Nephron (organoid): ENCODE data around the gene PIP5KL1.
"Not testable (repeated sequence)": the region's sequence is repeated elsewhere in the genome, so short reads cannot be mapped to it uniquely, and the experiment has no call there.

Source experiments
- H3K27ac Mint-ChIP-seq, 3 experiments: 2 replicates each; pipeline ENCODE4 v1.8.0; 2020; ENCODE audit warnings: mixed read lengths in 3 of 3, mild to moderate bottlenecking in 2 of 3, moderate library complexity in 1 of 3
- H3K27me3 Mint-ChIP-seq: 2 replicates; pipeline ENCODE4 v1.8.0; 2021; ENCODE audit warnings: low read depth, mild to moderate bottlenecking, moderate library complexity, mixed read lengths
- H3K36me3 Mint-ChIP-seq: 2 replicates; pipeline ENCODE4 v1.8.0; 2020; ENCODE audit warnings: low read depth, mixed read lengths
- H3K4me1 Mint-ChIP-seq: 2 replicates; pipeline ENCODE4 v1.8.0; 2020; ENCODE audit warnings: mixed read lengths
- H3K4me3 Mint-ChIP-seq, 3 experiments: 2 replicates each; pipeline ENCODE4 v1.8.0; 2020; ENCODE audit warnings: mild to moderate bottlenecking in 3 of 3, mixed read lengths in 3 of 3, moderate library complexity in 2 of 3
- H3K9me3 Mint-ChIP-seq: 2 replicates; pipeline ENCODE4 v1.8.0; 2020; ENCODE audit warnings: mixed read lengths
- CTCF ChIP-seq, 3 experiments: fragments of 200-600 bp; sonication (generic); IDR thresholded peaks; one replicate each; pipeline ENCODE4 v1.5.0; 2021; ENCODE audit warnings: antibody characterized with exemption in 3 of 3; ENCODE audit not compliant: unreplicated experiment in 3 of 3

The PIP5KL1 gene

DNA sequence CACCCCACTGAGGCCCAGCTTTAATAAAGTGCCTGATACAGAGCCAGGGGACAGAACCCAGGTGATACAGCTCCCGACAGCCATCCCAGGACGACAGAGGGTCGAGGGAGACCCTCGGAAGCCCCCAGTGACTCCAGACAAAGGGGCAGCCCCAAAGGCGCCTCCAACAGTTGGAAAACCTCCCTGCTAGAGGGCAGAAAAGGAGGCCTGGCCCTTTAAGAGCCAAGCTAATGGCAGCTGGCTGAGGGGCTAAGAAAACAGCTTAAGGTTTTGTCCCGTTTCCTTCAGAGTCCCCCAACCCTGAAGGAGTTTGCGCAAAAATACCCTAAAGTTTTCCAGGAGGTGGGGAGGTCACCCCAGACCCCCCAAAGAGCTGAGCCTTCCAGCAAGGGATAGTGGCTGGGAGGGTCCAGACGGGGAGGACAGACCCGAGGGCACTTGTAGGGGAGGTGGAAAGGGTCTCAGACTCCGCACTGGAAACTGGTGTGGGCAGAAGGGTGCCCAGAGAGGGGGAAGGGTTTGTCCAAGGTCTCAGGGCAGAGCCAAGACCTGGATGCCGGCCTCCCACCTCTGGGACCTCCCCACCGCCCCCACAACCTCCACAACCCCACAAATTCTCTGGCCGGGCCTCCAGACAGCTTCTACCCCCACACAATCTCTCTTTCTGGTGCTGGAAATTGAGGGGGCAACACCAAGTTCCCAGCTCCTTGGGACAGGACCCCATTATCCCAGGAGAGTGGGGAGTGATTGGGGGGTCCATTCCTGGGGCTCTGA is 44.9 kb downstream of the PIP5KL1 start:
- no peaks in the 10 kb centered on the region for H3K9me3 Mint-ChIP-seq
- no peak overlapping the region for H3K4me3 Mint-ChIP-seq
- H3K27ac Mint-ChIP-seq, result peak overlapping the region in 1 of 3 experiments; percentile 61
- H3K4me1 Mint-ChIP-seq, result peaks cover 10% of the 10 kb centered on the region
- no peaks in the 10 kb centered on the region for H3K27me3 Mint-ChIP-seq
- TF ChIP-seq CTCF (IDR thresholded peaks at IDR 0.05; ENCODE audit: unreplicated experiment in 3 of 3), result no peak
- H3K36me3 Mint-ChIP-seq, result peaks cover 46% of the 10 kb centered on the region

DNA sequence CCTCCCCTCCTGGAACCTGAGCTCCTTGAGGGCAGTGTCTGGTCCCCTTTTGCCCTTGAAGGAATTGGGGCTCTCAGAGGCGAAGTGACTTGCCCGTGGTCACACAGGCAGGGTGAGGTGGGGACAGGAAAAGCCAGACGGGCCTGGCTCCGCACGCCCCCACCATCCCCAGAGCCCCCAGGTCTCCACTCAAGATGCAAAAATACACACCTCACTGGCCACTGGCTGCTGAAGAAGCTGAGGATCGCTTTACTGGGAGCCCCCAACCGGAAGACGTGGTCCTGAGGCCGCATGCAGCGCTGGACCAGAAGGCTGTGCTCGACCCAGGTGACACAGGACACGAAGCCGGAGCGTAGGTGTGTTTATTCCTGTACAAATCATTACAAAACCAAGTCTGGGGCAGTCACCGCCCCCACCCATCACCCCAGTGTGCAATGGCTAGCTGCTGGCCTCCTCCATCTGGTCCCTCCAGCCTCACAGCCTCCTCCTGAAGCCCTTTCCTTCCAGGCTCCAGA is 45.5 kb downstream of the PIP5KL1 start:
- Mint-ChIP-seq H3K36me3 (peaks cover 41% of the 10 kb centered on the region), H3K27ac (peak overlapping the region in 1 of 3 experiments; percentile 63), H3K4me3 (no peak overlapping the region), H3K9me3 (no peaks in the 10 kb centered on the region), H3K27me3 (no peaks in the 10 kb centered on the region), H3K4me1 (peaks cover 10% of the 10 kb centered on the region)
- TF ChIP-seq CTCF (IDR thresholded peaks at IDR 0.05; ENCODE audit: unreplicated experiment in 3 of 3), result no peak

DNA sequence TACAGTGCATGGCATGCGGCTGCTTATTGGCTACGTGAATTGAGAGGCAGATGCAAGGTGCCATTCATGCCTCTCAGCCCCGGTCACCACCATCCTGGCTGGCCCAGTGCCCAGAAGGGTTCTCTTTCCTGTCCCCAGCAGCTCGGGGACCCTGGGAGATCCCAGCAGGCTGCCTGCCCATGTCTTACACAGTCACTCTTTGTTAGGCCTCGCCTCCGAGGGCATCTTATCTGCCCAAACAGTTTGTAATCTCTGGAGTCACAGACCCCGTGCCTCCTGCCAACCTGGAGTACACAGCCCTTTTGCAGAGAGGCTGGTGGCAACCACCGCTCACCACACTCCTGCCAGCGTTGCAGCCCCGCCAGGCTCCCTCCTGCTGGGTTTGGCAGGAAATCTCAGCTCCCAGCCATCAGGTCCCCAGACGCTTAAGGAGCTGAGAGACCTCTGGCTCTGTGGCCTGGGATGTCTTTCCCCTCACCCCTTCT is 46.1 kb downstream of the PIP5KL1 start:
- Mint-ChIP-seq H3K9me3 (no peaks in the 10 kb centered on the region), H3K4me3 (no peak overlapping the region), H3K36me3 (peaks cover 39% of the 10 kb centered on the region), H3K27me3 (no peaks in the 10 kb centered on the region), H3K27ac (peak overlapping the region in 1 of 3 experiments; percentile 63), H3K4me1 (peaks cover 10% of the 10 kb centered on the region)
- no peak for TF ChIP-seq CTCF (IDR thresholded peaks at IDR 0.05; ENCODE audit: unreplicated experiment in 3 of 3)

DNA sequence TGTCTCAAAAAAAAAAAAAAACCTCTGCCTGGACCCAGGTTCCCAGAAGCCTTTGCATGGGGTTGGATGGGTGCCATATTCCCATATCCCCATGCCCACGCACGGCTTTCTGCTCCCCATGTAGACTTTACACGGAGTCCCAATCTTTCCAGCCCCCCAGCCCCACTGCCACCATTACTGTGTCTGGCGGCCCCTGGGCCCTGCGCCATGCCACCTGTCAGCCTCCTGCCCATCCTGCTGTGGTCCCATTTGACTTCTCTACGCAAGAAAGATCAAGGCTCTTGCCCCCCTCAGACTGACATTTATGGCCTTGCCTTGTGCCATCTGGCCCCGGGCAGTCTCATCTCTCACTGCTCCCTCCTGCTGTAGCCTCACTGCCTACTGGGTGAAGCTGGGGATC is 46.6 kb downstream of the PIP5KL1 start:
- no peaks in the 10 kb centered on the region for H3K9me3 Mint-ChIP-seq
- peaks cover 39% of the 10 kb centered on the region for H3K36me3 Mint-ChIP-seq
- no peak for TF ChIP-seq CTCF (IDR thresholded peaks at IDR 0.05; ENCODE audit: unreplicated experiment in 3 of 3)
- H3K4me1 Mint-ChIP-seq, result peaks cover 12% of the 10 kb centered on the region
- H3K27ac Mint-ChIP-seq, result peak overlapping the region in 1 of 3 experiments; percentile 63
- no peak overlapping the region for H3K4me3 Mint-ChIP-seq
- H3K27me3 Mint-ChIP-seq, result no peaks in the 10 kb centered on the region

GRCh38 chr9:127881715-127882114 is 48.9 kb downstream of the PIP5KL1 start:
- peaks cover 24% of the 10 kb centered on the region for H3K4me1 Mint-ChIP-seq
- H3K9me3 Mint-ChIP-seq, H3K27me3 Mint-ChIP-seq, H3K27ac Mint-ChIP-seq, H3K4me3 Mint-ChIP-seq: not testable (repeated sequence)
- peaks cover 28% of the 10 kb centered on the region for H3K36me3 Mint-ChIP-seq

DNA sequence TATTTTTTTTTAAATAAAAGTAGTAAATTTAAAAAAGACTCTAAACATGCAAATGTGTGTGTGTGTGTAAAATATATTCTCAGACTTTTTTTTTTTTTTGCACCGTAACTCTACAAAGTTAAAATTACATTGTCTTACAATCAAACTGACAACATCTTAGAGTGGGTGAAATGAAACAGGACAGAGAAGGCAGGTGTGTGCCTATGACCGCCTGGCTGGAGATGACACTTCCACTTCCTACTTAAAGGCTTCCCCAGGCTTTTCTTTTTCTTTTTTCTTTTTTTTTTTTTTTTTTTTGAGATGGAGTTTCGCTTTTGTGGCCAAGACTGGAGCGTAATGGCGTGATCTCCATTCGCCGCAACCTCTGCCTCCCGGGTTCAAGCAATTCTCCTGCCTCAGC is 50.4 kb downstream of the PIP5KL1 start:
- Mint-ChIP-seq H3K27me3 (no peaks in the 10 kb centered on the region), H3K4me3 (no peak overlapping the region), H3K36me3 (peaks cover 15% of the 10 kb centered on the region), H3K9me3 (no peaks in the 10 kb centered on the region), H3K4me1 (peaks cover 32% of the 10 kb centered on the region), H3K27ac (no peak overlapping the region)
- TF ChIP-seq CTCF (IDR thresholded peaks at IDR 0.05; ENCODE audit: unreplicated experiment in 3 of 3), result no peak
